Endothelial cell of umbilical vein (primary cell): ENCODE measurements around the gene DNMT3B. TPM values are rescaled to one million over a fixed set of nuclear protein-coding genes. Genes with fewer than 3 reads are reported as not detected.

Experiments used
- BruUV-seq: library from RNA; stranded (reverse); fragments of 400-500 nt; replicated peaks from 2 replicates; lab custom pipeline; 2021; lab: Mats Ljungman, UMichigan
- CTCF ChIA-PET: fragments of 300-600, 350-600 bp; sonication (Branson Sonifier 250); formaldehyde crosslinking; loops from one replicate; lab custom pipeline; 2021; ENCODE audit warnings: antibody characterized with exemption, inconsistent platforms; lab: Charles Lee
- POLR2A ChIA-PET: fragments of 300-600, 350-600 bp; sonication (Branson Sonifier 250); formaldehyde crosslinking; loops from one replicate; lab custom pipeline; 2021; ENCODE audit warnings: antibody characterized with exemption, inconsistent platforms; lab: Charles Lee
- DNase-seq: peaks from one replicate; pipeline ENCODE4 v3.0.0-alpha.2; 2011; ENCODE audit warnings: low read depth, low spot score
- FAIRE-seq: peaks from 2 replicates; lab custom pipeline; 2011; peaks lifted over from hg19 to GRCh38; lab: Jason Lieb, UNC
- H2AFZ ChIP-seq: 2 replicates; pipeline ENCODE4 v1.6.0; 2012; ENCODE audit warnings: low read depth, low read length, control low read depth, inconsistent platforms
- H3K27ac ChIP-seq: 2 replicates; pipeline ENCODE4 v1.5.1; 2011; ENCODE audit warnings: low read depth, mild to moderate bottlenecking, control low read depth, low read length, moderate library complexity; ENCODE audit not compliant: insufficient read depth
- H3K27me3 ChIP-seq, 2 experiments: 2 replicates each; pipeline versions ENCODE4 v1.6.0 to v1.6.1; 2011; ENCODE audit warnings: low read length in 2 of 2, mixed read lengths in 1 of 2; ENCODE audit not compliant: control insufficient read depth in 2 of 2, insufficient read depth in 2 of 2
- H3K36me3 ChIP-seq, 2 experiments: 2 replicates in 1 of 2; 3 replicates in 1 of 2; pipeline ENCODE4 v1.5.1; 2011; ENCODE audit warnings: low read length in 2 of 2, mild to moderate bottlenecking in 1 of 2, moderate library complexity in 1 of 2; ENCODE audit not compliant: control insufficient read depth in 2 of 2, insufficient read depth in 2 of 2; ENCODE audit errors: extremely low read depth in 1 of 2
- H3K4me1 ChIP-seq: 3 replicates; pipeline ENCODE4 v1.5.1; 2011; ENCODE audit warnings: mild to moderate bottlenecking, low read length; ENCODE audit not compliant: control insufficient read depth, insufficient read depth; ENCODE audit errors: extremely low read depth
- H3K4me2 ChIP-seq: 2 replicates; pipeline ENCODE4 v1.6.1; 2011; ENCODE audit warnings: low read length, control low read depth, mixed read lengths; ENCODE audit not compliant: insufficient read depth
- H3K4me3 ChIP-seq, 3 experiments: fragments of 200-600 bp in 1 of 3; sonication (generic), shearing (Covaris generic) in 1 of 3; replicated peaks in 1 of 3; 2 replicates each; pipeline ENCODE4 v1.5.1; 2011 to 2016; ENCODE audit warnings: control low read depth in 3 of 3, low read length in 3 of 3, mild to moderate bottlenecking in 2 of 3, inconsistent platforms in 1 of 3, low read depth in 1 of 3, moderate library complexity in 1 of 3; ENCODE audit not compliant: insufficient read depth in 1 of 3
- H3K79me2 ChIP-seq: 2 replicates; pipeline ENCODE4 v1.6.0; 2012; ENCODE audit warnings: low read length, inconsistent platforms; ENCODE audit not compliant: control insufficient read depth, insufficient read depth
- H3K9ac ChIP-seq: replicated peaks from 2 replicates; pipeline ENCODE3; 2011; ENCODE audit warnings: low read length, control low read depth; ENCODE audit not compliant: insufficient read depth; ENCODE audit errors: extremely low read depth
- H3K9me1 ChIP-seq: replicated peaks from 3 replicates; pipeline ENCODE4 v1.6.0; 2011; ENCODE audit warnings: mild to moderate bottlenecking, low read length; ENCODE audit not compliant: control insufficient read depth, insufficient read depth; ENCODE audit errors: extremely low read depth
- H3K9me3 ChIP-seq: replicated peaks from 2 replicates; pipeline ENCODE4 v1.5.1; 2012; ENCODE audit warnings: low read length, inconsistent platforms; ENCODE audit not compliant: control insufficient read depth, insufficient read depth
- H4K20me1 ChIP-seq: replicated peaks from 2 replicates; pipeline ENCODE3; 2011; ENCODE audit warnings: mild to moderate bottlenecking, low read length; ENCODE audit not compliant: control insufficient read depth, insufficient read depth; ENCODE audit errors: extremely low read depth
- CTCF ChIP-seq, 2 donors: IDR thresholded peaks; 1 replicate in 1 of 2; 2 replicates in 1 of 2; pipeline ENCODE4 v1.5.1; 2011; ENCODE audit warnings: low read length in 2 of 2, mild to moderate bottlenecking in 2 of 2, moderate library complexity in 2 of 2, control low read depth in 1 of 2, inconsistent platforms in 1 of 2, low read depth in 1 of 2; ENCODE audit not compliant: insufficient read depth in 1 of 2; ENCODE audit errors: extremely low read depth in 1 of 2
- EZH2 ChIP-seq: IDR thresholded peaks from 2 replicates; pipeline ENCODE4 v1.6.1; 2012; ENCODE audit warnings: borderline replicate concordance, low read depth, mild to moderate bottlenecking, moderate library complexity, low read length, inconsistent platforms; ENCODE audit not compliant: severe bottlenecking
- FOS ChIP-seq: IDR thresholded peaks from 2 replicates; pipeline ENCODE4 v1.6.1; 2011; ENCODE audit warnings: mild to moderate bottlenecking, low read length, moderate library complexity, borderline replicate concordance; ENCODE audit not compliant: insufficient read depth
- GATA2 ChIP-seq: IDR thresholded peaks from 2 replicates; pipeline ENCODE4 v1.7.0; 2011; ENCODE audit warnings: low read depth, mild to moderate bottlenecking, moderate library complexity, mixed read lengths, low read length; ENCODE audit not compliant: insufficient read length, insufficient read depth
- JUN ChIP-seq: IDR thresholded peaks from 2 replicates; pipeline ENCODE4 v1.6.1; 2011; ENCODE audit warnings: borderline replicate concordance, low read depth; ENCODE audit not compliant: insufficient read length, insufficient read depth
- MYC ChIP-seq: IDR thresholded peaks from one replicate; pipeline ENCODE4 v1.6.1; 2011; ENCODE audit warnings: mild to moderate bottlenecking, low read depth, low read length
- POLR2A ChIP-seq: IDR thresholded peaks from 2 replicates; pipeline ENCODE4 v1.6.1; 2012; ENCODE audit warnings: low read depth, mild to moderate bottlenecking, control low read depth, low read length
- POLR2AphosphoS5 ChIP-seq: IDR thresholded peaks from 2 replicates; pipeline ENCODE4 v1.6.1; 2012; ENCODE audit warnings: low read depth, mild to moderate bottlenecking, control low read depth, low read length, moderate library complexity; ENCODE audit not compliant: insufficient read depth
- dilution Hi-C: fragments of 300-500 bp; cut with MboI; formaldehyde crosslinking; loops from one replicate; pipeline ENCODE4 v1.15.0; 2019; ENCODE audit warnings: low sequenced_read_pairs; ENCODE audit not compliant: extremely low pct_ligation_motif_present
- intact Hi-C: fragments of 100-400 bp; cut with micrococcal nuclease; formaldehyde crosslinking; loops from one replicate; pipeline ENCODE4 v1.10.0; 2022
- polyA plus RNA-seq, 4 experiments: library from polyadenylated mRNA; depleted of rRNA in 3 of 4; stranded (reverse) in 3 of 4; unstranded in 1 of 4; fragments of >200 nt; gene quantifications; 2 replicates each; pipeline versions ENCODE4 v1.2.1 to v1.2.3, GENCODE V29; 2011 to 2012; ENCODE audit warnings: missing spikeins in 1 of 4
- total RNA-seq: library from RNA; stranded (reverse); gene quantifications from 2 replicates; pipeline ENCODE4 v1.2.3, GENCODE V29; 2021
- TF ChIP-seq, protein P1 (sequence below): IDR thresholded peaks from 2 replicates; pipeline ENCODE4 v1.6.1; 2011; ENCODE audit not compliant: insufficient read depth, insufficient read length

The DNMT3B gene
- total and polyA plus RNA-seq, 2 donors (not counting 3 experiments of a cell fraction or from before 2014, with no cell fraction given): 3.6 to 6.8 TPM

- Histone ChIP-seq H3K4me2 (no peak overlapping the region), H3K4me3 (no peak overlapping the region), H3K36me3 (peaks cover 16 to 20% of the 10 kb centered on the region in 2 experiments), H3K4me1 (no peaks in the 10 kb centered on the region), H3K9me3 (no peaks in the 10 kb centered on the region), H3K9ac (no peak overlapping the region), H3K27ac (no peak overlapping the region), H4K20me1 (peaks cover 3% of the 10 kb centered on the region), H3K79me2 (peaks cover 74% of the 10 kb centered on the region), H2AFZ (no peak overlapping the region), H3K9me1 (no peaks in the 10 kb centered on the region), H3K27me3 (no peaks in the 10 kb centered on the region)
- TF ChIP-seq JUN: no peak
- no peak for TF ChIP-seq POLR2AphosphoS5
- TF ChIP-seq, protein P1, sequence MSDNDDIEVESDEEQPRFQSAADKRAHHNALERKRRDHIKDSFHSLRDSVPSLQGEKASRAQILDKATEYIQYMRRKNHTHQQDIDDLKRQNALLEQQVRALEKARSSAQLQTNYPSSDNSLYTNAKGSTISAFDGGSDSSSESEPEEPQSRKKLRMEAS: no peak
- TF ChIP-seq GATA2: no peak
- no peak for TF ChIP-seq EZH2
- no peak for TF ChIP-seq MYC
- no peak for TF ChIP-seq POLR2A
- no peak for TF ChIP-seq FOS
- TF ChIP-seq CTCF (IDR thresholded peaks at IDR 0.05; ENCODE audit: extremely low read depth in 1 of 2, insufficient read depth in 1 of 2, low read depth in 1 of 2, low read length in 2 of 2): no peak
- CTCF ChIA-PET: no interaction called here
- no peak for DNase-seq
- no TSS peak for BruUV-seq
- intact Hi-C loops (no loop called here), dilution Hi-C loops (no loop called here)
- FAIRE-seq: no peak
- POLR2A ChIA-PET: no interaction called here
These were observed 77.7 kb downstream of the DNMT3B start for GRCh38 chr20:32839982-32840285.
